ENCODE data around the gene EIF3F.

DNA sequence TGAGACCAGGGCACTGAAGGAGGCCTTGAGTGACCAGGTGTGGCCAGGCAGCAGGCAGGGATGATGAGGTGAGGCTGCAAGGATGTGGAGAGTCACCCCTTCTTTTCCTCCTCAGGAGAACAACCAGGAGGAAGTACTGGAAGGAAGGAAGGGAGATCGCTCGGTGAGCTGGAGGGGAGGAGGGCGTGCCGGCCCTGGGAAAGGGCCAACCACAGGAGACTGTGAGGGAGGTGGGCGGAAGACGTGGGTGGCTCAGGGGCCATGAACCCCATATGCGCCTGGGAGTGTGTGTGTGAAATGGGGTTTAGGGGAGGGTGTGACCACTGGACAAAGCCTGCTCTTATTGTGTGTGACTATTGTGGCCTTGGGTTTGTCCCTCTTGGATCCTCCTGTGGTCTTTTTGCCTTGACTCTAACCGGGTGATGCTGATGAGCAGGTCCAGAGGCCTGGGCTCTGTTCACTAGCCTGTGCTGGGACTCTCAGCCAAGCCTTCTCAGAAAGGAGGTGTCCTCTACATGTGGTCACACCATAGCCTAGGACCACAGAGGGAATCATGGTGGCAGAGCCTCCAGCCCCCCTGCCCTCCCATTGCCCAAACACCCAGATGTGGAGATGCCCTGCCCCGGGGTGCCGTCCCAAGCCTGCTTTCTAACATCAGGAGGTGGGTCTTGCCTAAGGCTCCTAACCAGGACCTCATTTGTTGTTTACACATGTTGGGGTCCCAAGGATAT lies 52.6 kb downstream of the EIF3F start:
- no peak for TF ChIP-seq POLR2A (IDR thresholded peaks at IDR 0.05; ENCODE audit: control extremely low read depth in 1 of 2, low read depth in 2 of 2, low read length in 2 of 2)
- TF ChIP-seq CBX8 (IDR thresholded peaks at IDR 0.05; ENCODE audit: borderline replicate concordance, low read depth, low read length), result no peak
- TF ChIP-seq, protein P1, sequence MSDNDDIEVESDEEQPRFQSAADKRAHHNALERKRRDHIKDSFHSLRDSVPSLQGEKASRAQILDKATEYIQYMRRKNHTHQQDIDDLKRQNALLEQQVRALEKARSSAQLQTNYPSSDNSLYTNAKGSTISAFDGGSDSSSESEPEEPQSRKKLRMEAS (IDR thresholded peaks at IDR 0.05), result no peak
- no peak for TF ChIP-seq CTCF (IDR thresholded peaks at IDR 0.05; ENCODE audit: control extremely low read depth in 1 of 3, insufficient read depth in 1 of 3, low read depth in 1 of 3, low read length in 3 of 3)
- no peak for TF ChIP-seq POLR2AphosphoS5 (IDR thresholded peaks at IDR 0.05; ENCODE audit: low read depth, low read length)
- no peak for TF ChIP-seq SUZ12 (IDR thresholded peaks at IDR 0.05; ENCODE audit: low read length)
- no peak for TF ChIP-seq KDM1A (IDR thresholded peaks at IDR 0.05; ENCODE audit: borderline replicate concordance, low read length)
- no peak for TF ChIP-seq SIRT6 (IDR thresholded peaks at IDR 0.05; ENCODE audit: low read length)

All from H1 (cell line).